ENCODE measurements around the gene RPEL1. TPM values are rescaled to one million over a fixed set of nuclear protein-coding genes. Genes with fewer than 3 reads are reported as not detected.
"Not testable (repeated sequence)": the region's sequence is repeated elsewhere in the genome, so short reads cannot be mapped to it uniquely, and the experiment has no call there.

The RPEL1 gene
- total and polyA plus RNA-seq, 9 donors = not detected

GRCh38 chr10:103199488-103199887 is 46.2 kb upstream of the RPEL1 start:
- no peaks in the 10 kb centered on the region for H3K27me3 ChIP-seq
- H3K4me3 ChIP-seq = no peak overlapping the region
- peaks cover 3% of the 10 kb centered on the region for H3K4me1 ChIP-seq (ENCODE audit: insufficient read depth)
- no peaks in the 10 kb centered on the region for H3K9me3 ChIP-seq
- H3K27ac ChIP-seq = no peak overlapping the region
- no peak for DNase-seq
- TF ChIP-seq EP300 (IDR thresholded peaks at IDR 0.05) (no peak), POLR2A (IDR thresholded peaks at IDR 0.05) (no peak)
- TF ChIP-seq, protein P1, sequence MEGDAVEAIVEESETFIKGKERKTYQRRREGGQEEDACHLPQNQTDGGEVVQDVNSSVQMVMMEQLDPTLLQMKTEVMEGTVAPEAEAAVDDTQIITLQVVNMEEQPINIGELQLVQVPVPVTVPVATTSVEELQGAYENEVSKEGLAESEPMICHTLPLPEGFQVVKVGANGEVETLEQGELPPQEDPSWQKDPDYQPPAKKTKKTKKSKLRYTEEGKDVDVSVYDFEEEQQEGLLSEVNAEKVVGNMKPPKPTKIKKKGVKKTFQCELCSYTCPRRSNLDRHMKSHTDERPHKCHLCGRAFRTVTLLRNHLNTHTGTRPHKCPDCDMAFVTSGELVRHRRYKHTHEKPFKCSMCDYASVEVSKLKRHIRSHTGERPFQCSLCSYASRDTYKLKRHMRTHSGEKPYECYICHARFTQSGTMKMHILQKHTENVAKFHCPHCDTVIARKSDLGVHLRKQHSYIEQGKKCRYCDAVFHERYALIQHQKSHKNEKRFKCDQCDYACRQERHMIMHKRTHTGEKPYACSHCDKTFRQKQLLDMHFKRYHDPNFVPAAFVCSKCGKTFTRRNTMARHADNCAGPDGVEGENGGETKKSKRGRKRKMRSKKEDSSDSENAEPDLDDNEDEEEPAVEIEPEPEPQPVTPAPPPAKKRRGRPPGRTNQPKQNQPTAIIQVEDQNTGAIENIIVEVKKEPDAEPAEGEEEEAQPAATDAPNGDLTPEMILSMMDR (IDR thresholded peaks at IDR 0.05) = no peak
- H3K36me3 ChIP-seq = no peaks in the 10 kb centered on the region
- intact Hi-C loops (cut with DNase I) = no loop called here
- WGBS, 3 donors = 96 to 100% (median 96%) methylated on average over 1 of the region's 1 CpG

GRCh38 chr10:103202319-103202718 is 43.4 kb upstream of the RPEL1 start:
- TF ChIP-seq EP300 (IDR thresholded peaks at IDR 0.05) = no peak
- no peak overlapping the region for H3K27ac ChIP-seq
- H3K4me1 ChIP-seq (ENCODE audit: insufficient read depth) = no peaks in the 10 kb centered on the region
- no peaks in the 10 kb centered on the region for H3K27me3 ChIP-seq
- no peak for DNase-seq
- H3K9me3 ChIP-seq = no peaks in the 10 kb centered on the region
- WGBS, 3 donors = 85 to 86% (median 85%) methylated on average over 7 of the region's 7 CpGs
- no peaks in the 10 kb centered on the region for H3K36me3 ChIP-seq
- intact Hi-C loops (cut with DNase I) = no loop called here
- no peak overlapping the region for H3K4me3 ChIP-seq

GRCh38 chr10:103203466-103203865 is 42.2 kb upstream of the RPEL1 start:
- intact Hi-C loops (cut with DNase I) = no loop called here
- no peaks in the 10 kb centered on the region for H3K4me1 ChIP-seq (ENCODE audit: insufficient read depth)

GRCh38 chr10:103204353-103205255 is 41.1 kb upstream of the RPEL1 start:
- Histone ChIP-seq H3K36me3 (no peaks in the 10 kb centered on the region), H3K9me3 (no peaks in the 10 kb centered on the region), H3K4me3 (no peak overlapping the region), H3K27ac (no peak overlapping the region), H3K4me1 (ENCODE audit: insufficient read depth) (no peaks in the 10 kb centered on the region), H3K27me3 (no peaks in the 10 kb centered on the region)
- DNase-seq = no peak
- 38 to 41% (median 38%) methylated on average over 8 of the region's 8 CpGs for WGBS, 3 donors
- intact Hi-C loops (cut with DNase I) = no loop called here
- TF ChIP-seq, protein P1 (IDR thresholded peaks at IDR 0.05) = no peak
- TF ChIP-seq EP300 (IDR thresholded peaks at IDR 0.05) (no peak), POLR2A (IDR thresholded peaks at IDR 0.05) (no peak)

More at GRCh38 chr10:103203466-103203865, 42.2 kb upstream of the RPEL1 start:
- no peak for DNase-seq
- WGBS, 3 donors = 95 to 98% (median 98%) methylated on average over 3 of the region's 3 CpGs
- TF ChIP-seq POLR2A (IDR thresholded peaks at IDR 0.05) (no peak), EP300 (IDR thresholded peaks at IDR 0.05) (no peak)
- TF ChIP-seq, protein P1 (IDR thresholded peaks at IDR 0.05) = no peak
- no peaks in the 10 kb centered on the region for H3K9me3 ChIP-seq
- H3K27ac ChIP-seq = no peak overlapping the region
- H3K4me3 ChIP-seq = no peak overlapping the region
- no peaks in the 10 kb centered on the region for H3K27me3 ChIP-seq
- H3K36me3 ChIP-seq = no peaks in the 10 kb centered on the region

GRCh38 chr10:103205401-103205800 is 40.3 kb upstream of the RPEL1 start:
- H3K4me1 ChIP-seq (ENCODE audit: insufficient read depth); H3K4me3 ChIP-seq; intact Hi-C loops (cut with DNase I); H3K36me3 ChIP-seq; DNase-seq; H3K9me3 ChIP-seq; H3K27ac ChIP-seq; H3K27me3 ChIP-seq: not testable (repeated sequence)
- 79 to 93% (median 84%) methylated on average over 4 of the region's 4 CpGs for WGBS, 3 donors

- H3K27me3 ChIP-seq; intact Hi-C loops (cut with DNase I); H3K36me3 ChIP-seq; H3K4me3 ChIP-seq; H3K27ac ChIP-seq; H3K4me1 ChIP-seq (ENCODE audit: insufficient read depth); H3K9me3 ChIP-seq; DNase-seq: not testable (repeated sequence)
- WGBS, 3 donors = 74 to 81% (median 79%) methylated on average over 3 of the region's 3 CpGs
Measured at GRCh38 chr10:103206715-103207114, 39.0 kb upstream of the RPEL1 start.
